Activated T-cell treated with anti-CD3 and anti-CD28 coated beads for 4 hours (primary cell): ENCODE results near the gene WDR19.

ENCODE experiments used
- DNase-seq: peaks from one replicate; pipeline ENCODE4 v3.0.0-alpha.2; 2020

WDR19 gene

DNA sequence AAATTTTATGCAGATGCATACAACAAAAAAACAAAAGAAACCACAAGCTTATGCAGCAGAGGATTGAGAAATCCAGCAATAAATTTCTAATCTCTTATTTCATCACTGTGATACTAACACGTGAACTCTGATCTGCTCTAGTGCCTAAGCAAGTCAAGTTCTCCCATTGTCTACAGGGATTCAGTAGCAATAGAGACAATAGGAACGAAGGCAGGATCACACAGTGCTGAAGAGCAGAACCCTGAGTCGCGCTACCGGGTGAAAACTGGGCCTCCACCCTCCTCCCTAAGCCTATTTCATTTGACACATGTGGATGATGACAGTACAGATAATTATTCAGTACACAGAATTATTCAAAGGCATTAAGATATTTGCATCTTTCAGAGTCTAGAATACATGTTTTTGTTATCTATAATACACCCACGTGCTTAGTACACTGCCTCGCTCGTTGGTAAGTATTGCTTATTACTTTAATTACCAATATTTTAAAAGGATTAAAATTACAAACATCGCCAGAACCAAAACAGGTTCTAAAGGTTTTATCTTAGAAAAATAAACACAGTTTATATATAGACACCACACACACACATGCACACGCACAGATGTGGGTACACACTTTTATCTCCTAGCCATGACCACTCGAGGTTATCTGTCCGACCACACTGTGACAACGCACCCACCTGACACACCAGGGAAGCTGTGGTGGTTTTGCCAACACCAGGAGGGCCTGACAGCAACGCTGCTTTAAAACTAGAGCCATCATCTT lies 123.8 kb downstream of the WDR19 start:
- DNase-seq, result no peak

DNA sequence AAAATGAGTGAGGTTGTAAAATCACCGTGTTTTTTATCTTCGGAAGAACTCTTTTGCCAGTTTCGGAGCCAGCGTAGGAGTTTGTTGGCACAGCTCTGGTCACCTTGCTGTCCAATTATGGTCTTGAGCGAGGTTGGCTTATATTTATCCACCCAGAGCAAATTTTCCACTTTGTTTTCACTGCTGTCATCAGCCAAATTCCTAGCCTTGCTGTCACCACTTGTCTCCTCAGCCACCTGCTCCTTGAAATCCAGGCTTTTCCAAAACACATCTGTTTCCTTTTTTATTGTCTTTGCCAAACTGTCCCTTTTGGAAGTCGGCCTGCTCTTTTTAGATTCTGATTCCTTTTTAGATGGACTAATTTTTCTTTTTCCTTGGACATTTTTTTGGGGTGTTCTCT lies 126.3 kb downstream of the WDR19 start:
- no peak for DNase-seq

DNA sequence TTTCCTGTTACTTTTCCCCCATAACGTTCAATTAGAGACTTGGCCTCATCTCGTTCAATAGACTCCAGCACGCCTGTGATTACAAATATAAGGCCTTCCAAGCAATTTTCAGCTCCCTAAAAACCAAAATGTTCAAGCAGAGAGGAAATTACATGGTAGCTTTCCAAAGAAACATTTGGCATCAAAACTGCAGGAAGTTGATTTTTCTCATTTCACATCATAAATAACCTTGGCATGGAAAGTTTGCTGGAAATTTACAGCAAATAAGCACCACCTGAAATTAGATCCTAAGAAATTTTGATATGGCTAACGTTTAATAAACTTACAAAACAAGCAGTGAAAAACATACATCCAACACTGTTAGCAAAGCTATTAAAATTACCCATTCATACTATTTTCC lies 130.5 kb downstream of the WDR19 start:
- no peak for DNase-seq

DNA sequence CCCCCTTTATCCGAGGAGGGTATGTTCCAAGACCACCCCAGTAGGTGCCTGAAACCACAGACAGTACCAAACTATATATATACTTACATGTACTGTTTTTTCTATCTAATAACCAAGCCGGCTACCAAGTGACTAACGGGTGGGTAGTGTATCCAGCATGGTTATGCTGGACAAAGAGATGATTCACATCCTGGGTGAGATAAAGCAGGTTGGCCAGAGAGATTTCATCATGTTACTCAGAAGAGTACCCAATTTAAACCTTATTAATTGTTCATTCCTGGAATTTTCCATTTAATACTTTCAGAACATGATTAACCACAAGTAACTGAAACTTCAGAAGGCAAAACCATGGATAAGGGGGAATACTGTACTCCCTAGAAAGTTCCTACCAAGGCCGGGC lies 137.3 kb downstream of the WDR19 start:
- no peak for DNase-seq

DNA sequence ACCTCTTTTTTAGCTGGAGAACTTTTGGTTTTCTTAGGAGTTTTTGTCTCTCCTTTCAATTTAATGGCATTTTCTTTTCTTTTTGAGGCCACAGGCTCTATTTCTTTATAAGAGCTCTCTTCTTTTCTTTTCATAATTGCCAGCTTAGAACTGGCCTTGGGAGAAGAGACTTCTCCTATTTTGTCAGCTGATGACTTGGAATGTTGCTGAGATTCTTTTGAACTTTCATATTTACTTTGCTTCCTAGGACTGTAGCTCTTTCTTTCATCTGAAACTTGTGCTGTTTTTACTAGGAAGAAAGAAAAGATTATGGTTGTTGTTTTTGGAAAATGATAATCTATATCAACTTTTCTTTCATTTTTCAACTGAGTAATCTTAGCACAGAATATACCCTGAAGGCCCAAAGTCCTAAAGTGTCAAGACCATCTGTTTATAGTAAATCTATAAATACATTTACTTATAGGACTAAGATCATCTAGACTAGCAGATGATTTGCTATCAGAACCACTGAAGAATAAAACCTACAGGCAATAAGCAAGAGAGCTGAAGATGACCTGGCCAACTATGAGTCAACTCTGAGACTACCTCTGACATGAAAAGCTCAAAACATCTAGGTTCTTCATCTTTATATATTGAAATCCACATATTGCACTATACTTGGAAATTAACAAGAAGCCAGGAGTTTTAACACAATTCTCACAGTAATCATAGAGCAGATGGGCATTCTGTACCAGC lies 138.2 kb downstream of the WDR19 start:
- no peak for DNase-seq

DNA sequence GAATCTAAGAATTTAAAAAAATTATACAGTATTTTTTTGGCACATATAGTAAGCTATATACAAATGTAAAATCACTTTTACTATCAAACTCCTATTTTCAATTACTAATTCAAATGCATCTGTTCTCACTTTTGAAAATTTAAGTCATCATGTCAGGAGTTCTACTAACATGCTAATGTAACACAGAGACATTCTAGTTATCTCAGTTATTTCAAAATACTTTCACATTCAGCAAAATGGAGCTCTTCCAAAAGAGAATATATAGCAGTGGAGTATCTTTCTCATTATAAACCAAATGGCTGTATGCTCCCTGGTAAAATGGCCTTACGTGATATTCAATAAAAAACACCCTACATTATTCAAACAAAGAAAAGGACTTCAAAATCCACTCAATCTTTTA lies 141.5 kb downstream of the WDR19 start:
- DNase-seq, result no peak

DNA sequence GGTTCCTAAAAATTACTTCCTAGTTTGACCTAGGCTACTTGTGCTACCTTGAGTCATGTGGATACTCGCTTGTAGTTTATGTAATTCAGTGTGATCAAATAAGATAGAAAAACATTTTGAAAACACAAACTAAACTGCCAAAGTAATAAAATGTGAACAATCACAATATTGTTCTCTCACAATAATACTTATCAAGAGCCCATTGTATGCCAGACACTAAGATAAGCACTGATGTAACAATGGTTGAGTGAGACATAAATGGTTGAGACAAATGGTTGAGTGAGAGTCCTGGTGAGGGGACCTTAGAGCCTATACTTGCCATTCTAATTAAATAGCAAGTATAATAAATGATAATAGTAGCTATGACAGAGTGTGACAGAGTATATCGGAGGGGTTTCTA lies 142.1 kb downstream of the WDR19 start:
- no peak for DNase-seq

DNA sequence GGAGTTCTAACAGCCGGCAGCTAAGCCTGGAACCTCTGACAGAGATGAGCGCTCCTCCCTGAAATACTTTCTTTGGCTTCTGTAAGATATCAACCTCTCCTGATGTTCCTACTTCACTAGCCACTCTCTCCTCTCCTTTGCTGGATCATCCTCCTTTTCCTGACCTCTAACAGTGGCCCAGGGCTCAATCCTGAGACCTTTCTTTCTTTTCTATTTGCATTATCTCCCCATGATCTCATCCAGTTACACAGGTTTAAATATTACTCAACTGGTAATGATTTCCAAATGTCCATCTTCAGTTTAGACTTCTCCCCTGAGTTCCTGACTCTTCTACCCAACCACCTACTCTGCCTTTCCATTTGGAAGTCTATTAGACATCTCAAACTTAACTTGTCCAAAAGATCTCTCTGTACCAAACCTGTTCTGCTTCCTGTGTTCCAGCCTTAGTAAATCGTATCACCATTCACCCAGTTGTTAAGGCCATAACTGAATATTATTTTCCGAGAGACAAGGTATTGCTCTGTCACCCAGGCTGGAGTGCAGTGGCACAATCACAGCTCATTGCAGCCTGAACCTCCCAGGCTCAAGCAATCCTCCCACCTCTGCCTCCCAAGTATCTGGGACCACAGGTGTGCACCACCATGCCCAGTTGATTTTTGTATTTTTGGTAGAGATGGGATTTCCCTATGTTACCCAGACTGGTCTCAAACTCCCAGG lies 142.7 kb downstream of the WDR19 start:
- no peak for DNase-seq

DNA sequence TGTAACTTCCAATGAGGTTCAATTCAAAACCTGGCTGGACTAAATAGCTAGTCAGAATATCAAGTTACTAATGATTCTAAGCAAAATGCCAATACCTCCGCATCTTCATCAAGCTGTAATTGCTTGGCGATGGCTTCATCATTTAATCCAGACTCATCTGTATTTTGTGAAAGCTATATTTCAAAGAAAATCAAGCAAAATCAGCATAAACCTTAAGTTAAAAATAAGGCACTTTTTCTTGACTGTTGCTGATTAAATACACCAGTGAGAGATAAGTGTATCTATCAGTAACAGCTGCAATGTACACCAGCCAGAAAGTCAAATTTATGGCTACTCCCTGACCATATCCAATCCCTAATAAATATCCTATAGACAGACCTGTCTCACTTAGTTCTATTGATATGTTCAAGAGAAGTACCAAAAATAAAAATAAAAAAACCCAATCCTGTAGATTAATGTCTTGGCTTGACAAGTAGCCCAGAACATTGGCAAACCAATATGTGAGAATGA lies 144.2 kb downstream of the WDR19 start:
- no peak for DNase-seq

DNA sequence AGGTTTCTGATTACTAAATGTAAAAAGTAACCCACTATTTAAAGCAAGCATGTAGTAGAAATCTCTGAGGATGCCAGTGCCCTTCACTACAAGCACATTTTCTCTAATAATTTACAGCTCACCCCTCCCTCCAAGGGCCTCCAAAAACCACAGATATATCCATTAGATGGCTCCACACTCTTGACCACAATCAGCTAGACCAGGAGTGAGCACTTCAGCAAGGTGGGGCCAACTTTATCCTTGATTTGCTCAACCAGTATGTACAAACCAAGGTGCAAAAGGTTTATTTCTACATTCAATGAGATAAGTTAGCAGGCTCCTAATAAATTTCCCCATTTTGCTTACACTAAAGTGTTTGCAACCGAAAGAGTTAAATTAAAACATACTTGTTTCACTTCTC lies 148.0 kb downstream of the WDR19 start:
- DNase-seq, result no peak

DNA sequence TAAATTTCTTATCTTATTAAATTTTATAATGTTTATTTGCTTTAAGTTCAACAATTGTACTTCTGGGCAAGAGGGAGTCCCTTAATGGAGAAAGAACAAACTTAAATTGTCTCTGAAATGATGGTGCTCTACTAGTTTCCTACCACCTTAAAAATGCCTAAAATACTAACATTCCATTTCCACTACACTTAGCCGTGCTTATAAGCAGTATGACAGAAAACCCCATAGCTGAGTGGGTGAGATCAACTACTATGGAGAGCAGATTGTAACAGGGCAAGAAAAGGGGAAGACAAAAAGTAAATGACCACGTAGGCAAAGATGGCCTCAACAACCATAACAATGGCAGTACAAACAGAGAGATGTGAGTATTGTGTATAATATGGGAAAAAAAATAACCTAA lies 148.9 kb downstream of the WDR19 start:
- DNase-seq, result no peak
